ENCODE data around the gene ZBTB7C. TPM values are rescaled to one million over a fixed set of nuclear protein-coding genes. Genes with fewer than 3 reads are reported as not detected.
A peak's percentile ranks its signal among the peaks of the same experiment; 100 is the strongest.

ZBTB7C gene
- total RNA-seq, 3 donors from 2014 or later (not counting 1 experiment from before 2014, with no cell fraction given) = 0.07 TPM; not detected in 2

- ATAC-seq (peak in 1 of 3 donors; percentile 25), DNase-seq (no peak)
- H3K4me1 Mint-ChIP-seq = peaks cover 21 to 27% of the 10 kb centered on the region in 2 donors
- H3K9me3 ChIP-seq (ENCODE audit: control insufficient read depth, insufficient read depth, low read length) = no peaks in the 10 kb centered on the region
- H3K27me3 Mint-ChIP-seq (ENCODE audit: low read depth in 2 of 2) = peaks cover 6 to 18% of the 10 kb centered on the region in 2 donors
- 6% methylated on average over 5 of the region's 6 CpGs for WGBS (ENCODE audit: insufficient coverage)
- no peak for TF ChIP-seq CTCF (IDR thresholded peaks at IDR 0.05)
- intact Hi-C loops (cut with micrococcal nuclease) = no loop called here
- no peak overlapping the region for H3K4me3 ChIP-seq (ENCODE audit: low read length)
- peaks cover 33% of the 10 kb centered on the region for H3K4me1 ChIP-seq (ENCODE audit: control insufficient read depth, insufficient read depth, low read length)
- peaks cover 4% of the 10 kb centered on the region for H3K27me3 ChIP-seq (ENCODE audit: control insufficient read depth, insufficient read depth, low read length)
- H3K36me3 Mint-ChIP-seq = no peaks in the 10 kb centered on the region
- no peaks in the 10 kb centered on the region for H3K36me3 ChIP-seq (ENCODE audit: control insufficient read depth, insufficient read depth, low read length)
- H3K4me3 Mint-ChIP-seq = no peak overlapping the region
- H3K27ac ChIP-seq (ENCODE audit: low read length) = no peak overlapping the region
- no peaks in the 10 kb centered on the region for H3K9me3 Mint-ChIP-seq
- H3K27ac Mint-ChIP-seq = no peak overlapping the region
Observed at GRCh38 chr18:48454261-48454757, 45.1 kb upstream of the ZBTB7C start.

- WGBS (ENCODE audit: insufficient coverage) = 92% methylated on average over 9 of the region's 9 CpGs
- peaks cover 21 to 27% of the 10 kb centered on the region in 2 donors for H3K4me1 Mint-ChIP-seq
- TF ChIP-seq CTCF (IDR thresholded peaks at IDR 0.05) = no peak
Observed at GRCh38 chr18:48453330-48454066, 44.3 kb upstream of the ZBTB7C start.

GRCh38 chr18:48452861-48453323 lies 43.7 kb upstream of the ZBTB7C start:
- Mint-ChIP-seq H3K4me1 (peaks cover 21 to 27% of the 10 kb centered on the region in 2 donors), H3K4me3 (no peak overlapping the region), H3K9me3 (no peaks in the 10 kb centered on the region), H3K27me3 (ENCODE audit: low read depth in 2 of 2) (peaks cover 6 to 12% of the 10 kb centered on the region in 2 donors), H3K27ac (no peak overlapping the region), H3K36me3 (no peaks in the 10 kb centered on the region)
- H3K9me3 ChIP-seq (ENCODE audit: control insufficient read depth, insufficient read depth, low read length) = no peaks in the 10 kb centered on the region
- no peak overlapping the region for H3K4me3 ChIP-seq (ENCODE audit: low read length)
- no peak for DNase-seq
- WGBS (ENCODE audit: insufficient coverage) = 91% methylated on average over 4 of the region's 4 CpGs
- no peaks in the 10 kb centered on the region for H3K36me3 ChIP-seq (ENCODE audit: control insufficient read depth, insufficient read depth, low read length)
- peaks cover 33% of the 10 kb centered on the region for H3K4me1 ChIP-seq (ENCODE audit: control insufficient read depth, insufficient read depth, low read length)
- H3K27ac ChIP-seq (ENCODE audit: low read length) = no peak overlapping the region
- H3K27me3 ChIP-seq (ENCODE audit: control insufficient read depth, insufficient read depth, low read length) = peaks cover 4% of the 10 kb centered on the region
- intact Hi-C loops (cut with micrococcal nuclease) = no loop called here
- TF ChIP-seq CTCF (IDR thresholded peaks at IDR 0.05) = no peak
- ATAC-seq = no peak

More at GRCh38 chr18:48453330-48454066, 44.3 kb upstream of the ZBTB7C start:
- no peaks in the 10 kb centered on the region for H3K36me3 ChIP-seq (ENCODE audit: control insufficient read depth, insufficient read depth, low read length)
- no peak overlapping the region for H3K27ac Mint-ChIP-seq
- DNase-seq (no peak), ATAC-seq (no peak)
- no peak overlapping the region for H3K4me3 ChIP-seq (ENCODE audit: low read length)
- intact Hi-C loops (cut with micrococcal nuclease) = no loop called here
- peaks cover 33% of the 10 kb centered on the region for H3K4me1 ChIP-seq (ENCODE audit: control insufficient read depth, insufficient read depth, low read length)
- H3K9me3 ChIP-seq (ENCODE audit: control insufficient read depth, insufficient read depth, low read length) = no peaks in the 10 kb centered on the region
- H3K36me3 Mint-ChIP-seq = no peaks in the 10 kb centered on the region
- H3K4me3 Mint-ChIP-seq = no peak overlapping the region
- no peaks in the 10 kb centered on the region for H3K9me3 Mint-ChIP-seq
- peaks cover 6 to 12% of the 10 kb centered on the region in 2 donors for H3K27me3 Mint-ChIP-seq (ENCODE audit: low read depth in 2 of 2)
- H3K27me3 ChIP-seq (ENCODE audit: control insufficient read depth, insufficient read depth, low read length) = peaks cover 4% of the 10 kb centered on the region
- H3K27ac ChIP-seq (ENCODE audit: low read length) = no peak overlapping the region
